Heart left ventricle (tissue), 16 donors: ENCODE data around the gene HES1. TPM values are rescaled to one million over a fixed set of nuclear protein-coding genes. Genes with fewer than 3 reads are reported as not detected.

ENCODE experiments used
- ATAC-seq, 4 donors: fragments of 200-7000 bp; cut with Tn5 transposase; one replicate each; pipeline ENCODE4 v1.9.1; 2020 to 2022; ENCODE audit warnings: moderate library complexity in 4 of 4, mild to moderate bottlenecking in 3 of 4, moderate number of reproducible peaks in 1 of 4
- DNase-seq, 5 donors: peaks; one replicate each; pipeline ENCODE4 v3.0.0-alpha.2; 2020
- H3K27ac ChIP-seq, 12 donors: fragments of 200-600 bp; sonication (generic) in 4 of 12; one replicate each; pipeline versions ENCODE4 v1.5.0 to v1.8.0; 2016 to 2022; ENCODE audit warnings: mild to moderate bottlenecking in 2 of 12
- H3K27me3 ChIP-seq, 9 donors: fragments of 200-600 bp; sonication (generic) in 2 of 9; one replicate each; pipeline versions ENCODE4 v1.5.1 to v1.8.0; 2016 to 2022; ENCODE audit warnings: mild to moderate bottlenecking in 3 of 9
- H3K36me3 ChIP-seq, 9 donors: fragments of 200-600 bp; sonication (generic) in 2 of 9; one replicate each; pipeline versions ENCODE4 v1.5.0 to v1.8.0; 2018 to 2022; ENCODE audit warnings: mild to moderate bottlenecking in 2 of 9
- H3K4me1 ChIP-seq, 12 donors: fragments of 200-600 bp; sonication (generic) in 4 of 12; one replicate each; pipeline versions ENCODE4 v1.5.0 to v1.8.0; 2016 to 2022; ENCODE audit warnings: mild to moderate bottlenecking in 3 of 12
- H3K4me3 ChIP-seq, 12 donors: fragments of 200-600 bp; sonication (generic) in 4 of 12; one replicate each; pipeline versions ENCODE4 v1.5.0 to v1.8.0; 2017 to 2022; ENCODE audit warnings: mild to moderate bottlenecking in 9 of 12, moderate library complexity in 4 of 12
- H3K9me3 ChIP-seq, 12 donors: fragments of 200-600 bp; sonication (generic) in 4 of 12; one replicate each; pipeline versions ENCODE4 v1.5.0 to v1.8.0; 2016 to 2022; ENCODE audit warnings: mild to moderate bottlenecking in 1 of 12
- POLR2A ChIP-seq, 2 donors: fragments of 450-650 bp; IDR thresholded peaks; one replicate each; pipeline ENCODE4 v1.6.1; 2017; ENCODE audit warnings: antibody characterized with exemption in 2 of 2, mild to moderate bottlenecking in 2 of 2, moderate library complexity in 2 of 2
- WGBS, 4 donors: extraction: QIAGEN DNeasy Blood & Tissue Kit in 2 of 4; methylation state at CpG; one replicate each; pipeline versions ENCODE4 v1.1.5 to v1.1.7; 2013 to 2018; 5-methylcytosine and 5-hydroxymethylcytosine counted together
- intact Hi-C, 10 donors: fragments of 100-400 bp; cut with DNase I; formaldehyde crosslinking; loops; one replicate each; pipeline versions ENCODE4 v1.11.1 to v1.14.2; 2022
- polyA plus RNA-seq, 2 donors: library from polyadenylated mRNA; stranded (reverse); fragments of 200-250 nt; gene quantifications; one replicate each; pipeline ENCODE4 v1.2.3, GENCODE V29; 2013
- total RNA-seq, 9 donors: library from RNA; depleted of rRNA in 2 of 9; stranded (reverse); fragments of >200 nt in 2 of 9; fragmentation: NEBNext Ultra II Directional in 3 of 9; extraction: Animal tissue kit (Norgen Biotek cat#: 25700) in 3 of 9; gene quantifications; one replicate each; pipeline versions ENCODE4 v1.1.0 to v1.2.4, GENCODE V29; 2016 to 2023
- TF ChIP-seq, protein P1 (sequence below), 12 donors: fragments of 200-600 bp; sonication (generic) in 4 of 12; IDR thresholded peaks; one replicate each; pipeline versions ENCODE4 v1.5.0 to v1.8.0; 2018 to 2022; ENCODE audit warnings: antibody characterized with exemption in 12 of 12, mild to moderate bottlenecking in 5 of 12
- donor health status: ischemic (EF 13 %, LVEDD 7.1; RV severe dilation, severe dysfunction).
- donor health status: healthy with polysubstance abuse.
- donor health status: DM: no; HTN: yes; CAD: no.
- donor health status: DM: no; HTN: no; CAD: no.
- donor health status: ischemic (EF 25% LVEDD 6.9; RV normal size, moderate dysfunction).
- donor health status: ischemic (EF 25% LVEDD 5.7; RV mildly dilated, moderate dysfunction).
- donor health status: healthy.
- donor health status: DM: yes; HTN: yes; CAD: no.
- donor health status: ischemic (EF 35%, LVEDD 5.7; RV mildly dilated, moderate dysfunction).
- donor health status: nonischemic (EF 11% LVEDD 7.7; RV severe dilation, severe dysfunction).
- donor health status: DM: yes; HTN: yes; CAD: no.
- donor health status: PGD.
- donor health status: ischemic (EF 29% LVEDD 5.4; RV normal size, mild dysfunction).
- donor health status: nonischemic (EF 23%, LVEDD 6.1; RV moderate dilation, normal function).

The HES1 gene
- total and polyA plus RNA-seq, 11 donors, result 9.2 to 32.3 (median 12.0) TPM

DNA sequence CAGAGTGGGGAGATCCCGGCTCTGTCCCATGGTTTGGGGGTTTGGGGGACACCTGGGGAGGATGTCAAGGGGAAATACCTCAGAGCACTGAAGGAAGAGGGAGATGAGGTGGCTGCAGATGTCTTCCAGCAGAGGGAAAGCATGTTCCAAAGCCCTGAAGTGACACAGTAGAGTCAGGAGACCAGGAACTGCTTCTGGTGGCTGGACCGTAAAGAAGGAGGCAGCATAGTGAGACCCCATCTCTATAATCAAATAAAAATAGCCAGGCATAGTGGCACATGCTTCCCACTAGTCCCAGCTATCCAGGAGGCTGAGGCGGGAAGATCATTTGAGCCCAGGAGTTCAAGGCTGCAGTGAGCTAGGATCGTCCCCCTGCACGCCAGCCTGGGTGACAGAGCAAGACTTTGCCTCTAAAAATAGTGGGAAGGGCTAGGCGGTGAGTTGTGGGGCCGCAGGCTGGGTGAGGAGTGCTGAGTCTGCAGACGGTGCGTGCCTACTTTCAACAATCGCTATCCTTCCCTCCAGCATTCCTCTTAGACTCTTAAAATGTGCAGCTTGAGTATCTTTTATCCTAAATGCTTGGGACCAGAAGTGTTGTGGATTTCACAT is 26.2 kb downstream of the HES1 start:
- Histone ChIP-seq H3K27me3 (peaks cover 0 to 21% (median 0%) of the 10 kb centered on the region in 9 donors), H3K36me3 (no peaks in the 10 kb centered on the region), H3K27ac (no peak overlapping the region), H3K4me1 (peaks cover 0 to 12% (median 10%) of the 10 kb centered on the region in 12 donors), H3K9me3 (no peaks in the 10 kb centered on the region), H3K4me3 (no peak overlapping the region)
- intact Hi-C loops, result no loop called here
- 68 to 77% (median 72%) methylated on average over 10 of the region's 10 CpGs for WGBS, 4 donors
- no peak for DNase-seq
- no peak for ATAC-seq
- TF ChIP-seq, protein P1, sequence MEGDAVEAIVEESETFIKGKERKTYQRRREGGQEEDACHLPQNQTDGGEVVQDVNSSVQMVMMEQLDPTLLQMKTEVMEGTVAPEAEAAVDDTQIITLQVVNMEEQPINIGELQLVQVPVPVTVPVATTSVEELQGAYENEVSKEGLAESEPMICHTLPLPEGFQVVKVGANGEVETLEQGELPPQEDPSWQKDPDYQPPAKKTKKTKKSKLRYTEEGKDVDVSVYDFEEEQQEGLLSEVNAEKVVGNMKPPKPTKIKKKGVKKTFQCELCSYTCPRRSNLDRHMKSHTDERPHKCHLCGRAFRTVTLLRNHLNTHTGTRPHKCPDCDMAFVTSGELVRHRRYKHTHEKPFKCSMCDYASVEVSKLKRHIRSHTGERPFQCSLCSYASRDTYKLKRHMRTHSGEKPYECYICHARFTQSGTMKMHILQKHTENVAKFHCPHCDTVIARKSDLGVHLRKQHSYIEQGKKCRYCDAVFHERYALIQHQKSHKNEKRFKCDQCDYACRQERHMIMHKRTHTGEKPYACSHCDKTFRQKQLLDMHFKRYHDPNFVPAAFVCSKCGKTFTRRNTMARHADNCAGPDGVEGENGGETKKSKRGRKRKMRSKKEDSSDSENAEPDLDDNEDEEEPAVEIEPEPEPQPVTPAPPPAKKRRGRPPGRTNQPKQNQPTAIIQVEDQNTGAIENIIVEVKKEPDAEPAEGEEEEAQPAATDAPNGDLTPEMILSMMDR (IDR thresholded peaks at IDR 0.05), result no peak
- no peak for TF ChIP-seq POLR2A (IDR thresholded peaks at IDR 0.05)

DNA sequence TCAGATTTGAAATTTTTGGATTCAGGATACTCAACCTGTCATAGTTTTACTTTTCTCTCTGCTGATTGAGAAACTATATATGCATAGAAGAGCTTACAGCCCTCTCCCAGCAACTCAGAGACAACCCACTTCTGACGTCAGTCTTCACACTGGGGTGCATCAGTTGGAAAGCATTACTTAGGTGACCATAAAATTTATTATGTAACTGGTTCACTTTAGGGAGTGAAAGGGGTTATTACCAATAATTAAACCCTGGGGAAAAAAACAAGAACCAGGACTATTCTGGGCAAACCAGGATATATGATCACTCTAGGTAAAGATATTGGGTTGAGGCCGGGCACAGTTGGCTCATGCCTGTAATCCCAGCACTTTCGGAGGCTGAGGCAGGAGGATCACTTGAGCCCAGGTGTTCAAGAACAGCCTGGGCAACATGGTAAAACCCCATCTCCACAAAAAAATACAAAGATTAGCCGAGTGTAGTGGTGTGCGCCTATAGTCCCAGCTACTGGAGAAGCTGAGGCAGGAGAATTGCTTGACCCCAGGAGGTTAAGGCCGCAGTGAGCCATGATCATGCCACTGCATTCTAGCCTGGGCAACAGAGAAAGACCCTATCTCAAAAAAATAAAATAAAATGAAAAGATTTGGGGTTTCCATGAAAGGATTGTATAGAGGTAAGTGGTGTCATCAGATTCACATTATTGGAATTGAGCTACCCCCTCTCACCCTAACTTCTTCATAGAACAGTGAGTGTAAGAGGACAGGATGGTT is 27.1 kb downstream of the HES1 start:
- H3K9me3 ChIP-seq, result no peaks in the 10 kb centered on the region
- TF ChIP-seq POLR2A (IDR thresholded peaks at IDR 0.05), result no peak
- peaks cover 0 to 21% (median 0%) of the 10 kb centered on the region in 9 donors for H3K27me3 ChIP-seq
- peaks cover 0 to 19% (median 12%) of the 10 kb centered on the region in 12 donors for H3K4me1 ChIP-seq
- ATAC-seq, result no peak
- H3K4me3 ChIP-seq, result no peak overlapping the region
- WGBS, 4 donors, result 95 to 97% (median 96%) methylated on average over 6 of the region's 6 CpGs
- H3K27ac ChIP-seq, result no peak overlapping the region
- no peak for DNase-seq
- intact Hi-C loops, result no loop called here
- no peaks in the 10 kb centered on the region for H3K36me3 ChIP-seq

DNA sequence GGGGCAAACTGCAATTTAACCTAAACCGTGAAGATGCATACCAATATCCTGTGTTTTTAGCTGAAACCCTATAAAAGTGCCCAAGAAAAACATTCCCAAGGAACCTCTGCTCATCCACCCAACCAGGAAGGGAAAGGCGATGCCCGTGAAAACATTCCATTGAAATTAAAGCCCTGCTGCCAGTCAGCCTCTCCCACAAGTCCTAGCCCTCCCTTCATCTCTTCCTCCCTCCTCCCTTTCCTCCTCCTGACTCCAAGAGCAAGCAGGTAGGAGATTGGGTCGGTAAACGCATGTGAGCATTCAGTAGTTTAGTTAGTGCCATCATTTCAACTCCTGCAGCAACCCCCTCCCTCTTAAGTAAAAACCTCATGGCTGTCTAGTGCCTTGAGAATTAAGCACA is 27.7 kb downstream of the HES1 start:
- H3K4me3 ChIP-seq, result no peak overlapping the region
- H3K9me3 ChIP-seq, result no peaks in the 10 kb centered on the region
- 76 to 90% (median 88%) methylated on average over 5 of the region's 5 CpGs for WGBS, 4 donors
- H3K4me1 ChIP-seq, result peaks cover 0 to 21% (median 12%) of the 10 kb centered on the region in 12 donors
- no peak for DNase-seq
- ATAC-seq, result no peak
- no peaks in the 10 kb centered on the region for H3K36me3 ChIP-seq
- no peak for TF ChIP-seq POLR2A (IDR thresholded peaks at IDR 0.05)
- TF ChIP-seq, protein P1 (IDR thresholded peaks at IDR 0.05), result no peak
- H3K27ac ChIP-seq, result no peak overlapping the region
- intact Hi-C loops, result no loop called here
- peaks cover 0 to 21% (median 0%) of the 10 kb centered on the region in 9 donors for H3K27me3 ChIP-seq

DNA sequence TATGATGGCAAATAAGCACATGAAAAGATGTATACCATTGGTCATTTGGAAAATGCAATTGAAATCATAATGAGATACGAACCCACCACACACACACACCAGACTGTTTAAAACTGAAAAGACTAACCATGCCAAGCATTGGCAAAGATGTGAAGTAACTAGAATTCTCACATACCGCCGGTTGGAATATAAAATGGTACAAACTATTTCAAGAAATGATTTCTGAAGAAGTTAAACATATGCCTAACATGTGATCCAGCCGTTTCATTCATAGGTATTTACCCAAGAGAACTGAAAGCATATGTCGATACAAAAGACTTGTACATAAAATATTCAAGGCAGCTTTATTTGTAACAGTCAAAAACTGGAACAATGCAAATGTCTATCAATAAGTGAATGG is 28.9 kb downstream of the HES1 start:
- H3K27me3 ChIP-seq, result peaks cover 0 to 25% (median 0%) of the 10 kb centered on the region in 9 donors
- TF ChIP-seq, protein P1 (IDR thresholded peaks at IDR 0.05), result no peak
- no peak for TF ChIP-seq POLR2A (IDR thresholded peaks at IDR 0.05)
- intact Hi-C loops, result loop anchor here in 2 of 10 donors (5.0 kb wide), 2 partner anchors 82 to 87 kb away; no protein-coding TSS in a partner anchor
- ATAC-seq (no peak), DNase-seq (no peak)
- peaks cover 0 to 21% (median 12%) of the 10 kb centered on the region in 12 donors for H3K4me1 ChIP-seq
- no peaks in the 10 kb centered on the region for H3K36me3 ChIP-seq
- no peak overlapping the region for H3K4me3 ChIP-seq
- no peak overlapping the region for H3K27ac ChIP-seq
- H3K9me3 ChIP-seq, result no peaks in the 10 kb centered on the region
- WGBS, 4 donors, result 89 to 96% (median 94%) methylated on average over 5 of the region's 5 CpGs
